ENCODE data around the gene TRAF3IP3. TPM values are rescaled to one million over a fixed set of nuclear protein-coding genes. Genes with fewer than 3 reads are reported as not detected.

TRAF3IP3 gene
- polyA plus RNA-seq, 1 donor from 2014 or later: not detected

DNA sequence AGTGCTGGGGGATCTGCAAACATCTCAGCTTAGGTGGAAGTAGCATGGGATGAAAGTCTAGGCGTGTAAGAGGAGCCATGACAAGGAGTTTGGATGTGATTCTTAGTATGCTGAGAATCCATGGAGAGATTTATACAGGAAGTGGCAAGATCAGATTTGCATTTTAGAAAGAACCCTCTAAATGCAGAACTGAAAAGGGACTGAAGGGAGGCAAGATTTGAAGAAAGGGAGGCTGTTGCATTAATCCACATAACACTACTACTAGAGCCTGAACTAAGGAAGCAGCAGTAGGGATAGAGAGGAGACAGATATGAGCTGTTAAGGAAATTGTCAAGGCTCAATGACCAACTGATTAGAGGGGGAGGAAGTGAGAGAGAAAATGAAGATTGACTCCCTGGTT is 18.7 kb downstream of the TRAF3IP3 start:
- Histone ChIP-seq H3K36me3 (ENCODE audit: insufficient read depth, low read length) (no peaks in the 10 kb centered on the region), H2AFZ (ENCODE audit: low read depth, low read length) (no peak overlapping the region), H3K9me2 (ENCODE audit: insufficient read depth, low read length) (no peaks in the 10 kb centered on the region), H3K79me2 (replicated peaks; ENCODE audit: insufficient read depth, low read length) (no peaks in the 10 kb centered on the region), H4K20me1 (ENCODE audit: insufficient read depth) (no peaks in the 10 kb centered on the region), H3F3A (ENCODE audit: insufficient read depth, low read length, poor library complexity, severe bottlenecking) (no peaks in the 10 kb centered on the region), H3K4me3 (ENCODE audit: low read length) (no peak overlapping the region), H3K9me3 (ENCODE audit: low read length) (no peaks in the 10 kb centered on the region), H3K27me3 (ENCODE audit: insufficient read depth, low read depth, low read length) (no peaks in the 10 kb centered on the region), H3K4me2 (ENCODE audit: low read length) (no peak overlapping the region), H3K27ac (ENCODE audit: low read length) (no peak overlapping the region), H3K9ac (ENCODE audit: low read length) (no peak overlapping the region)
- TF ChIP-seq, protein P1, sequence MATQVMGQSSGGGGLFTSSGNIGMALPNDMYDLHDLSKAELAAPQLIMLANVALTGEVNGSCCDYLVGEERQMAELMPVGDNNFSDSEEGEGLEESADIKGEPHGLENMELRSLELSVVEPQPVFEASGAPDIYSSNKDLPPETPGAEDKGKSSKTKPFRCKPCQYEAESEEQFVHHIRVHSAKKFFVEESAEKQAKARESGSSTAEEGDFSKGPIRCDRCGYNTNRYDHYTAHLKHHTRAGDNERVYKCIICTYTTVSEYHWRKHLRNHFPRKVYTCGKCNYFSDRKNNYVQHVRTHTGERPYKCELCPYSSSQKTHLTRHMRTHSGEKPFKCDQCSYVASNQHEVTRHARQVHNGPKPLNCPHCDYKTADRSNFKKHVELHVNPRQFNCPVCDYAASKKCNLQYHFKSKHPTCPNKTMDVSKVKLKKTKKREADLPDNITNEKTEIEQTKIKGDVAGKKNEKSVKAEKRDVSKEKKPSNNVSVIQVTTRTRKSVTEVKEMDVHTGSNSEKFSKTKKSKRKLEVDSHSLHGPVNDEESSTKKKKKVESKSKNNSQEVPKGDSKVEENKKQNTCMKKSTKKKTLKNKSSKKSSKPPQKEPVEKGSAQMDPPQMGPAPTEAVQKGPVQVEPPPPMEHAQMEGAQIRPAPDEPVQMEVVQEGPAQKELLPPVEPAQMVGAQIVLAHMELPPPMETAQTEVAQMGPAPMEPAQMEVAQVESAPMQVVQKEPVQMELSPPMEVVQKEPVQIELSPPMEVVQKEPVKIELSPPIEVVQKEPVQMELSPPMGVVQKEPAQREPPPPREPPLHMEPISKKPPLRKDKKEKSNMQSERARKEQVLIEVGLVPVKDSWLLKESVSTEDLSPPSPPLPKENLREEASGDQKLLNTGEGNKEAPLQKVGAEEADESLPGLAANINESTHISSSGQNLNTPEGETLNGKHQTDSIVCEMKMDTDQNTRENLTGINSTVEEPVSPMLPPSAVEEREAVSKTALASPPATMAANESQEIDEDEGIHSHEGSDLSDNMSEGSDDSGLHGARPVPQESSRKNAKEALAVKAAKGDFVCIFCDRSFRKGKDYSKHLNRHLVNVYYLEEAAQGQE (IDR thresholded peaks at IDR 0.05; ENCODE audit: borderline replicate concordance): no peak
- TF ChIP-seq MXI1 (conservative IDR thresholded peaks at IDR 0.05; ENCODE audit: poor library complexity, severe bottlenecking) (no peak), RAD21 (conservative IDR thresholded peaks at IDR 0.05) (no peak), POLR2AphosphoS5 (IDR thresholded peaks at IDR 0.05) (no peak), EZH2 (IDR thresholded peaks at IDR 0.05; ENCODE audit: borderline replicate concordance, insufficient read depth, low read length, poor library complexity, severe bottlenecking) (no peak), EP300 (conservative IDR thresholded peaks at IDR 0.05; ENCODE audit: poor library complexity, severe bottlenecking) (no peak), TAF1 (IDR thresholded peaks at IDR 0.05; ENCODE audit: low read depth) (no peak), SMC3 (conservative IDR thresholded peaks at IDR 0.05; ENCODE audit: poor library complexity) (no peak)
- TF ChIP-seq, protein P2, sequence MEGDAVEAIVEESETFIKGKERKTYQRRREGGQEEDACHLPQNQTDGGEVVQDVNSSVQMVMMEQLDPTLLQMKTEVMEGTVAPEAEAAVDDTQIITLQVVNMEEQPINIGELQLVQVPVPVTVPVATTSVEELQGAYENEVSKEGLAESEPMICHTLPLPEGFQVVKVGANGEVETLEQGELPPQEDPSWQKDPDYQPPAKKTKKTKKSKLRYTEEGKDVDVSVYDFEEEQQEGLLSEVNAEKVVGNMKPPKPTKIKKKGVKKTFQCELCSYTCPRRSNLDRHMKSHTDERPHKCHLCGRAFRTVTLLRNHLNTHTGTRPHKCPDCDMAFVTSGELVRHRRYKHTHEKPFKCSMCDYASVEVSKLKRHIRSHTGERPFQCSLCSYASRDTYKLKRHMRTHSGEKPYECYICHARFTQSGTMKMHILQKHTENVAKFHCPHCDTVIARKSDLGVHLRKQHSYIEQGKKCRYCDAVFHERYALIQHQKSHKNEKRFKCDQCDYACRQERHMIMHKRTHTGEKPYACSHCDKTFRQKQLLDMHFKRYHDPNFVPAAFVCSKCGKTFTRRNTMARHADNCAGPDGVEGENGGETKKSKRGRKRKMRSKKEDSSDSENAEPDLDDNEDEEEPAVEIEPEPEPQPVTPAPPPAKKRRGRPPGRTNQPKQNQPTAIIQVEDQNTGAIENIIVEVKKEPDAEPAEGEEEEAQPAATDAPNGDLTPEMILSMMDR (IDR thresholded peaks at IDR 0.05; ENCODE audit: poor library complexity, severe bottlenecking): no peak

DNA sequence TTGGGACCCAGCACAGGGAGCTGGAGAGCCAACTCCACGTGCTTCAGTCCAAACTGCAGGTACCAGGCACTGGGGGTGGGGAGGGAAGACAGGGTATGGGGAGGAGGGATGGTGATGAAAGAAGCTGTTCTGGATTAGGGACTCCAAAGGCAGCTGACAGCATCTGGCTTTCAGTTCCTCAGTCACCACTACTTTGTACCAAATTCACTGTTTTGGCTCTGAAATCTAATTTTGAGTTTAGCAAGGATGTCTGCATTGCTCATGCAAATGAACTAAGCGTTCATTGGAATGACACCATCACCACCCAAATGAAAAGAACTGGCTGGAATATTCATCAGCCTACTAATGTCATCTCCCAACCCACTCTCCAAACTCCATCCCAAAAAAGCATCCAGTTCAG is 19.8 kb downstream of the TRAF3IP3 start:
- H2AFZ ChIP-seq (ENCODE audit: low read depth, low read length): no peak overlapping the region
- H3K27me3 ChIP-seq (ENCODE audit: insufficient read depth, low read depth, low read length): no peaks in the 10 kb centered on the region
- H3K79me2 ChIP-seq (replicated peaks; ENCODE audit: insufficient read depth, low read length): no peaks in the 10 kb centered on the region
- H3K36me3 ChIP-seq (ENCODE audit: insufficient read depth, low read length): no peaks in the 10 kb centered on the region
- H3K9me2 ChIP-seq (ENCODE audit: insufficient read depth, low read length): no peaks in the 10 kb centered on the region
- no peak overlapping the region for H3K27ac ChIP-seq (ENCODE audit: low read length)
- TF ChIP-seq TAF1 (IDR thresholded peaks at IDR 0.05; ENCODE audit: low read depth): no peak
- no peak for TF ChIP-seq POLR2AphosphoS5 (IDR thresholded peaks at IDR 0.05)
- TF ChIP-seq SMC3 (conservative IDR thresholded peaks at IDR 0.05; ENCODE audit: poor library complexity): no peak
- TF ChIP-seq EP300 (conservative IDR thresholded peaks at IDR 0.05; ENCODE audit: poor library complexity, severe bottlenecking): no peak
- no peak for TF ChIP-seq EZH2 (IDR thresholded peaks at IDR 0.05; ENCODE audit: borderline replicate concordance, insufficient read depth, low read length, poor library complexity, severe bottlenecking)
- no peak for TF ChIP-seq RAD21 (conservative IDR thresholded peaks at IDR 0.05)
- TF ChIP-seq, protein P1 (IDR thresholded peaks at IDR 0.05; ENCODE audit: borderline replicate concordance): no peak
- TF ChIP-seq, protein P2 (IDR thresholded peaks at IDR 0.05; ENCODE audit: poor library complexity, severe bottlenecking): no peak
- no peak for TF ChIP-seq MXI1 (conservative IDR thresholded peaks at IDR 0.05; ENCODE audit: poor library complexity, severe bottlenecking)
- no peak overlapping the region for H3K4me2 ChIP-seq (ENCODE audit: low read length)
- no peaks in the 10 kb centered on the region for H3K9me3 ChIP-seq (ENCODE audit: low read length)
- no peaks in the 10 kb centered on the region for H4K20me1 ChIP-seq (ENCODE audit: insufficient read depth)
- no peak overlapping the region for H3K4me3 ChIP-seq (ENCODE audit: low read length)
- H3F3A ChIP-seq (ENCODE audit: insufficient read depth, low read length, poor library complexity, severe bottlenecking): no peaks in the 10 kb centered on the region
- H3K9ac ChIP-seq (ENCODE audit: low read length): no peak overlapping the region

Data from neural cell (in vitro differentiated cells).